Ishikawa (cell line): ENCODE measurements around the gene SYNGR2.
A peak's percentile ranks its signal among the peaks of the same experiment; 100 is the strongest.

Experiments used
- CEBPB ChIP-seq: IDR thresholded peaks from 2 replicates; pipeline ENCODE4 v1.6.1; 2012
- CREB1 ChIP-seq: IDR thresholded peaks from 2 replicates; pipeline ENCODE4 v1.6.1; 2012; ENCODE audit warnings: low read depth
- EGR1 ChIP-seq: IDR thresholded peaks from 2 replicates; pipeline ENCODE4 v1.6.1; 2012
- EP300 ChIP-seq: IDR thresholded peaks from 2 replicates; pipeline ENCODE4 v1.6.1; 2012; ENCODE audit warnings: borderline replicate concordance
- FOXM1 ChIP-seq: IDR thresholded peaks from 2 replicates; pipeline ENCODE4 v1.6.1; 2012; ENCODE audit warnings: low read depth, borderline replicate concordance
- MAX ChIP-seq: IDR thresholded peaks from 2 replicates; pipeline ENCODE4 v1.6.1; 2012
- NFIC ChIP-seq: IDR thresholded peaks from 2 replicates; pipeline ENCODE4 v1.6.1; 2012
- RAD21 ChIP-seq: IDR thresholded peaks from 2 replicates; pipeline ENCODE4 v1.6.1; 2012; ENCODE audit warnings: low read depth
- REST ChIP-seq: IDR thresholded peaks from 2 replicates; pipeline ENCODE4 v1.6.1; 2012; ENCODE audit warnings: low read depth, mild to moderate bottlenecking
- TAF1 ChIP-seq: IDR thresholded peaks from 2 replicates; pipeline ENCODE4 v1.6.1; 2012; ENCODE audit warnings: low read depth, mild to moderate bottlenecking
- TCF12 ChIP-seq: IDR thresholded peaks from 2 replicates; pipeline ENCODE4 v1.6.1; 2012; ENCODE audit warnings: low read depth
- TEAD4 ChIP-seq: IDR thresholded peaks from 2 replicates; pipeline ENCODE4 v1.6.1; 2012
- USF1 ChIP-seq: IDR thresholded peaks from 2 replicates; pipeline ENCODE4 v1.6.1; 2012
- YY1 ChIP-seq: IDR thresholded peaks from 2 replicates; pipeline ENCODE4 v1.6.1; 2012; ENCODE audit warnings: low read depth
- ZBTB7A ChIP-seq: IDR thresholded peaks from 2 replicates; pipeline ENCODE4 v1.6.1; 2012; ENCODE audit warnings: low read depth

Gene SYNGR2

GRCh38 chr17:78211032-78211431 lies 42.7 kb downstream of the SYNGR2 start:
- TF ChIP-seq YY1 (no peak), TCF12 (no peak), EGR1 (no peak), TAF1 (no peak), FOXM1 (no peak), REST (no peak), NFIC (no peak), EP300 (no peak), MAX (no peak), CREB1 (no peak), TEAD4 (no peak), ZBTB7A (no peak), CEBPB (no peak), USF1 (no peak), RAD21 (no peak)

- TF ChIP-seq TCF12 (peak; percentile 42), FOXM1 (peak; percentile 85), USF1 (peak; percentile 48), TEAD4 (0 out of 2 replicates have a peak, but pooled peaks have one; percentile 6), YY1 (peak; percentile 89), RAD21 (no peak), ZBTB7A (no peak), MAX (peak; percentile 95), TAF1 (peak; percentile 89), NFIC (peak; percentile 17; the same call in 1 of the 2 replicates), CEBPB (no peak), CREB1 (no peak; the same call in 1 of the 2 replicates), EGR1 (peak; percentile 50; the same call in 1 of the 2 replicates), EP300 (peak; percentile 34; the same call in 1 of the 2 replicates), REST (no peak)
Measured at GRCh38 chr17:78214016-78214705, 45.8 kb downstream of the SYNGR2 start, which contains the start of gene BIRC5. Gene BIRC5 (plus strand): TSS chr17:78214253. CDS start chr17:78214317, 64 bp downstream.

- TF ChIP-seq EGR1 (no peak), FOXM1 (no peak), EP300 (no peak)
Measured at GRCh38 chr17:78214706-78215061, 46.3 kb downstream of the SYNGR2 start.

GRCh38 chr17:78219396-78220150 lies 51.2 kb downstream of the SYNGR2 start:
- TF ChIP-seq MAX (no peak), EGR1 (no peak), FOXM1 (no peak), TAF1 (no peak), NFIC (no peak), YY1 (no peak), RAD21 (no peak), REST (no peak), ZBTB7A (no peak), CEBPB (no peak), TEAD4 (no peak), TCF12 (no peak), EP300 (no peak), CREB1 (no peak), USF1 (no peak)
